ENCODE results near the gene TTLL10.
"Not testable (repeated sequence)": the region's sequence is repeated elsewhere in the genome, so short reads cannot be mapped to it uniquely, and the experiment has no call there.

Gene TTLL10

DNA sequence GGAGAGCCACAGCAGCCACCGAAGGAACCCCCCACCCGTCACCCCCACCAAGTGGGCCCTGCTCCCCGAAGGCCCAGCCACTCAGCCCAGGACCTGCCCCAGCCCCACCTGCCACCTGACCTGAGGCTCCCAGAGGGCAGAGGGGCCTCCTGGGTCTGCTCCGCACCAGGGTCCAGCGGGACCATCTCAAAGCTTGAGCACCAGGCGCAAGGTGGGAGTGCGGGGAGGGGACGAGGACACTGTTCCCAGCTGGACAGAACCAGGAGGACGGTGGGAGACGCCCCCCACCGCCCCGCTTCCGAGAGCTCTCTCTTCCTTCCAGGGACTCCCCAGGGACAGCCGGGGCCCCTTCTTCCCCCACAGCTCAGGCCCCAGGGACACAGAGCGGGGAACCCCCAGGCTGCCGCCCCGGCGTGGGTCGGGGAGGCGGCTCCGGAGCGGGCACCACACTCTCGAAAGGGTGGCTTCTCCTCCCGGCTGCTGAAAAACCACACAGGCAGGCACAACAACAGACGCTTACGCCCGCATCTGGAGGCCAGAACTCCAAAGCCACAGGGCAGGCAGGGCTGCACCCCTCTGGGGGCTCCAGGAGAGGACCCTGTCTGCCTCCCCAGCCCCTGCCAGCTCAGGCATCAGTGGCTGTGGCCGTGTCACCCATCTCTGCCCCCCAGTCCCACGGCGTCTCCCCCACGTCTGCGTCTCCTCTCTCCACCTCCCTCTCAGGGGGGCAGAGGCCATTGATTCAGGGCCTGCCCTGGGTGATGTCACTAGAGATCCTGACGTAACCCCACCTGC, 1.9 kb upstream of the TTLL10 start:
- no peak for DNase-seq (ENCODE audit: low read depth)
- TF ChIP-seq, protein P1, sequence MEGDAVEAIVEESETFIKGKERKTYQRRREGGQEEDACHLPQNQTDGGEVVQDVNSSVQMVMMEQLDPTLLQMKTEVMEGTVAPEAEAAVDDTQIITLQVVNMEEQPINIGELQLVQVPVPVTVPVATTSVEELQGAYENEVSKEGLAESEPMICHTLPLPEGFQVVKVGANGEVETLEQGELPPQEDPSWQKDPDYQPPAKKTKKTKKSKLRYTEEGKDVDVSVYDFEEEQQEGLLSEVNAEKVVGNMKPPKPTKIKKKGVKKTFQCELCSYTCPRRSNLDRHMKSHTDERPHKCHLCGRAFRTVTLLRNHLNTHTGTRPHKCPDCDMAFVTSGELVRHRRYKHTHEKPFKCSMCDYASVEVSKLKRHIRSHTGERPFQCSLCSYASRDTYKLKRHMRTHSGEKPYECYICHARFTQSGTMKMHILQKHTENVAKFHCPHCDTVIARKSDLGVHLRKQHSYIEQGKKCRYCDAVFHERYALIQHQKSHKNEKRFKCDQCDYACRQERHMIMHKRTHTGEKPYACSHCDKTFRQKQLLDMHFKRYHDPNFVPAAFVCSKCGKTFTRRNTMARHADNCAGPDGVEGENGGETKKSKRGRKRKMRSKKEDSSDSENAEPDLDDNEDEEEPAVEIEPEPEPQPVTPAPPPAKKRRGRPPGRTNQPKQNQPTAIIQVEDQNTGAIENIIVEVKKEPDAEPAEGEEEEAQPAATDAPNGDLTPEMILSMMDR (conservative IDR thresholded peaks at IDR 0.05; ENCODE audit: control insufficient read depth, insufficient read depth, low read depth, low read length): no peak
- no peak overlapping the region for H3K4me3 ChIP-seq (ENCODE audit: control insufficient read depth, low read depth, low read length)

DNA sequence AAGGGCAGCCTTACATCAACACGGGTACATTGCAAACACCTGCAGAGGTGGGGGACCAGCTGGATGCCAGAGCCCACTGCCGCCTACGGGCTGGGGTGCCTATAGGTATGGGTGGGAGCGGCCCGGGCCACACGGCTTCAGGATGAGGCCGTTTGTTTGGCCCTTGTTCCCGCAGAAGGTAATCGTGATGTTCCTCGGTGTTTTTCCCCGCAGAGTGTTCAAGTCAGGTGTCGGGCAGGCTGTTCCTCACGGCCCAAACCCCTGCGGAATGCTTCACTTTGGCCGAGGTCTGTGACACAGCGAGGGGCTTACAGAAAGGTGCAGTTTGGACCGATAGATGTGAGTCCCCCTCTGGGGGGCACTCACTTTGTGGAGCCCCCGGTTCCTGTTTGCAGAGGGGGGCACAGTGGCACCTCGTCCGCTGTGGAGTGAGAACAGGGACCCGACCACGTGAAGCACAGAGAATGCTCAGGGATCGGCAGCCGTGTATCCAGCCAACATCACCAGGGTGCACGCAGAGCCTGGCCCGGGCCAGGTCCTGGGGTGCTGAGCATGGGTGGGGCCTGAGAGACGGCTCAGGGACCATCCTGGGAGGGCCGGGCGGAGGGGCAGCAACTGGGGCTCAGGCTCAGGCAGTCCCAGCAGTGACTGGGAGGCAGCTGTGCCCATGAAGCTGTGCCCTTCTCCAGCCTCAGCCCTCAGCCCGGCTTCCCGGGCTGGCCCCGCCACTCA, 453 bp upstream of the TTLL10 start:
- H3K4me3 ChIP-seq (ENCODE audit: control insufficient read depth, low read depth, low read length): no peak overlapping the region
- TF ChIP-seq, protein P1 (conservative IDR thresholded peaks at IDR 0.05; ENCODE audit: control insufficient read depth, insufficient read depth, low read depth, low read length): no peak
- DNase-seq (ENCODE audit: low read depth): no peak

DNA sequence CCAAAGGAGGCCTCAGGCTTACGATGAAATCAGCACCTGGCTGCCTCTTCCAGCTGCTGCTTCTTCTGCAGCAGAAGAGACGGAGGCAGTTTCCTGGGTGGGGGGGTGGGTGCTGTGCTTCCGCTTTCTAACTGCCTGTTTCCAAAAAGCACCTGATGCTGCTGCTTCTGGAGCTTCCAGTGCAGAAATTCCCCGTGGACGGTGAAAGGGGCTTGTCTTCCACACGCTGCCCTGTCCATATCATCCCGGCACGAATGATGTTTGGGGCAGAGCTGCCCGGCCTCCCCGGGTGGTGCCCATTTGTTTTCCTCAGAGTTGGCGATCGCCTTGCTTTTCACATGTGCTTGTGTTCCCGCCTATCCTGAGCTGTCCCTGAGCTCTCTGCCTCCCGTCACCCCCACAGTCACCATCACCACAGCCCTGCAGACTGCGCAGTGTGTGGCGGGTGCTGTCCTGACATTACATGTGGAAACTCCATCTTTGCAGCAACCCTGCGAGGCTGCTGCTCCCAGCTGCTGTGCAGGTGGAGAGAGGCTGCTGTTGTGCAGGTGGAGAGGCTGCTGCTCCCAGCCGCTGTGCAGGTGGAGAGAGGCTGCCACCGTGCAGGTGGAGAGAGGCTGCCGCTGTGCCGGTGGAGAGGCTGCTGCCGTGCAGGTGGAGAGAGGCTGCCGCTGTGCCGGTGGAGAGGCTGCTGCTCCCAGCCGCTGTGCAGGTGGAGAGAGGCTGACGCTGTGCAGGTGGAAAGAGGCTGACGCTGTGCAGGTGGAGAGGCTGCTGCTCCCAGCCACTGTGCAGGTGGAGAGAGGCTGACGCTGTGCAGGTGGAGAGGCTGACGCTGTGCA, 1.8 kb downstream of the TTLL10 start:
- H3K4me3 ChIP-seq (ENCODE audit: control insufficient read depth, low read depth, low read length): no peak overlapping the region
- no peak for DNase-seq (ENCODE audit: low read depth)
- TF ChIP-seq, protein P1 (conservative IDR thresholded peaks at IDR 0.05; ENCODE audit: control insufficient read depth, insufficient read depth, low read depth, low read length): no peak

DNA sequence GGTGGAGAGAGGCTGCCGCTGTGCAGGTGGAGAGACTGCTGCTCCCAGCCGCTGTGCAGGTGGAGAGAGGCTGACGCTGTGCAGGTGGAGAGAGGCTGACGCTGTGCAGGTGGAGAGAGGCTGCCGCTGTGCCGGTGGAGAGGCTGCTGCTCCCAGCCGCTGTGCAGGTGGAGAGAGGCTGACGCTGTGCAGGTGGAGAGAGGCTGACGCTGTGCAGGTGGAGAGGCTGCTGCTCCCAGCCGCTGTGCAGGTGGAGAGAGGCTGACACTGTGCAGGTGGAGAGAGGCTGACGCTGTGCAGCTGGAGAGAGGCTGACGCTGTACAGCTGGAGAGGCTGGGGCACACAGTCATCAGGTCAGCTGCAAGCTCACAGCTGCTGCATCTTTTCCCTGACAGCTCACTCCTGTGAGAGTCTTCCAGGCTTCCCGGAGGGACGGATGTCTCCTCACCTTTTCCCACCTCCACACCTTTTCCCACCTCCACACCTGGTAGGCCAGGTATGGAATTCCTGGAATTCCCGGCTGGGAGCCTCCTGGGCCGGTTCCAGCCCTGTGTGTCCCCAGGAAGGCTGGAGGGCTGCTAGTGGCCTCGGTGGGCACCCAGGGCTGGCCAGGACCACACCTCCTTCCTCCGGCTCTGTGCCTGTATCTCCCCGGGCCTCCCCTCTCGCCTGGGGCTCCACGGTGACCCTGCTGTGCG, 2.5 kb downstream of the TTLL10 start:
- not testable (repeated sequence) for H3K4me3 ChIP-seq (ENCODE audit: control insufficient read depth, low read depth, low read length); DNase-seq (ENCODE audit: low read depth)

DNA sequence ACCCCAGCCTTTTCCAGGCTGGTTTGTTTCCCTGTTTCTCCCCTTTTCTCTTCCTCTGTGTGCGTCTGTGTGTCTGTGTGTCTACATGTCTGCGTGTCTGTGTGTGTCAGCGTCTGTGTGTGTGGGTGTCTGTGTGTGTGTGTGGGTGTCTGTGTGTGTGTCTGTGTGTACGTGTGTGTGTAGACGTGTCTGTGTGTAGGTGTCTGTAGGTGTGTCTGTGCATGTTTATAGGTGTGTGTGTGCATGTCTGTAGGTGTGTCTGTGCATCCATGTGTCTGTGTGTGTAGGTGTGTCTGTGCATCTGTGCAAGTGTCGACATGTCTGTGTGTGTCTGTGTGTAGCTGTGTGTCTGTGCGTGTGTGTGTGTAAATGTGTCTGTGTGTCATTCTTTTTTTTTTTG, 3.3 kb downstream of the TTLL10 start:
- TF ChIP-seq, protein P1 (conservative IDR thresholded peaks at IDR 0.05; ENCODE audit: control insufficient read depth, insufficient read depth, low read depth, low read length): no peak
- no peak overlapping the region for H3K4me3 ChIP-seq (ENCODE audit: control insufficient read depth, low read depth, low read length)
- no peak for DNase-seq (ENCODE audit: low read depth)

DNA sequence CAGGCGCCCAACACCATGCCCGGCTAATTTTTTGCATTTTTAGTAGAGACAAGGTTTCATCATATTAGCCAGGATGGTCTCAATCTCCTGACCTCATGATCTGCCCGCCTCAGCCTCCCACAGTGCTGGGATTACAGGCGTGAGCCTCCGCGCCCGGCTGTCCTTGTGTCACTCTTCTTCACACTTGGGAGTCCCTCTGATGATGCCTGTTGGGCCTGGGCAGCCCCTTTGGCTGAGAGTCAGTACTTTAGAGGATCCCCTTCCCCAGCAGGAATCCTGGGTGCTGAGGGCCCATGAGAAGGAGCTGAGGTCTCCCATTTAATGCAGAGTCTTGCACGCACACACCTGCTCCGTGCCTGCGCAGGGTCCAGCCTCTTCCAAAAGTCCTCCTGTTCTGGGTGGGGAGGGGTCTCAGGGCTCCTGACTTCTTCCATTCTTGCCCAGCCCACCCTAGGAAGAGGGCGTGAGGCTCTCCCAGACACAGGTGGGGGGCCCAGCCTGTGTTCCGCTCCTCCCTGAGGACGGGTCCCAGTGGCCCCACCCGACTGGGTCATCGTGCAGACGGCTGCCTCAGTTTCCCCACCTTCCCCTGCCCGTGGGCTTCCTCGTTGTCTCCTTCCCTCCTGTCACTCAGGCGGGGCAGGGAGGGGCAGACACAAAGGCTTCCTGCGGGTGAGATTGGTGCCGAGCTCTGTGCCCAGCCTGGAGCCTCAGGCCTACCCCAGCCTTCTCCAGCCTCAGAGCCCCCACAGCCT, 3.9 kb downstream of the TTLL10 start:
- TF ChIP-seq, protein P1 (conservative IDR thresholded peaks at IDR 0.05; ENCODE audit: control insufficient read depth, insufficient read depth, low read depth, low read length): no peak
- H3K4me3 ChIP-seq (ENCODE audit: control insufficient read depth, low read depth, low read length): no peak overlapping the region
- no peak for DNase-seq (ENCODE audit: low read depth)
